Small intestine (tissue), 7 donors: ENCODE results near the gene TIGD2. TPM values are rescaled to one million over a fixed set of nuclear protein-coding genes. Genes with fewer than 3 reads are reported as not detected.
A peak's percentile ranks its signal among the peaks of the same experiment; 100 is the strongest.

Experiments used
- DNase-seq, 2 donors: peaks; one replicate each; pipeline versions ENCODE4 v3.0.0 to v3.0.0-alpha.2; 2013
- FAIRE-seq: peaks from 2 replicates; lab custom pipeline; 2012; peaks lifted over from hg19 to GRCh38; lab: Jason Lieb, UNC
- H3K27ac ChIP-seq, 3 donors: one replicate each; pipeline ENCODE4 v1.5.1; 2013; ENCODE audit warnings: low read length in 2 of 3, mild to moderate bottlenecking in 2 of 3, control low read depth in 1 of 3, inconsistent platforms in 1 of 3, low read depth in 1 of 3, moderate library complexity in 1 of 3
- H3K27me3 ChIP-seq, 3 donors: one replicate each; pipeline ENCODE4 v1.6.1; 2013; ENCODE audit warnings: low read length in 3 of 3, inconsistent platforms in 1 of 3; ENCODE audit not compliant: control insufficient read depth in 3 of 3, insufficient read depth in 3 of 3
- H3K36me3 ChIP-seq, 3 donors: one replicate each; pipeline ENCODE4 v1.6.1; 2013; ENCODE audit warnings: low read length in 3 of 3, inconsistent platforms in 1 of 3, low read depth in 1 of 3, mild to moderate bottlenecking in 1 of 3, moderate library complexity in 1 of 3; ENCODE audit not compliant: control insufficient read depth in 3 of 3, insufficient read depth in 2 of 3
- H3K4me1 ChIP-seq, 3 donors: one replicate each; pipeline ENCODE4 v1.6.1; 2013; ENCODE audit warnings: low read length in 2 of 3, inconsistent platforms in 1 of 3, low read depth in 1 of 3, mild to moderate bottlenecking in 1 of 3, moderate library complexity in 1 of 3; ENCODE audit not compliant: control insufficient read depth in 3 of 3, insufficient read depth in 2 of 3
- H3K4me3 ChIP-seq, 3 donors: one replicate each; pipeline ENCODE4 v1.5.1; 2013; ENCODE audit warnings: low read length in 3 of 3, control low read depth in 1 of 3, inconsistent platforms in 1 of 3, low read depth in 1 of 3, mild to moderate bottlenecking in 1 of 3, moderate library complexity in 1 of 3
- H3K9me3 ChIP-seq, 2 donors: one replicate each; pipeline ENCODE4 v1.6.1; 2013; ENCODE audit warnings: low read depth in 1 of 2, low read length in 1 of 2; ENCODE audit not compliant: control insufficient read depth in 2 of 2, insufficient read depth in 1 of 2
- WGBS, 3 donors: extraction: QIAGEN DNeasy Blood & Tissue Kit; methylation state at CpG; one replicate each; pipeline ENCODE4 v1.1.7; 2013; 5-methylcytosine and 5-hydroxymethylcytosine counted together
- polyA plus RNA-seq, 4 donors: library from polyadenylated mRNA; stranded (reverse) in 3 of 4; unstranded in 1 of 4; fragments of 200-250 nt in 3 of 4; fragments of 120-200 nt in 1 of 4; gene quantifications; one replicate each; pipeline versions ENCODE4 v1.2.1 to v1.2.3, GENCODE V29; 2013
- donor health status: healthy with polysubstance abuse.
- donor health status: control.
- donor health status: control.
- donor health status: Bipolar disorder and iron deficiency.
- donor health status: healthy.

The TIGD2 gene
- polyA plus RNA-seq, 4 donors = 4.1 to 11.7 (median 5.4) TPM

- no peak overlapping the region for H3K4me3 ChIP-seq
- no peak for DNase-seq
- H3K36me3 ChIP-seq = peaks cover 0 to 5% (median 0%) of the 10 kb centered on the region in 3 donors
- H3K27me3 ChIP-seq = no peaks in the 10 kb centered on the region
- WGBS, 3 donors = 87 to 91% (median 88%) methylated on average over 3 of the region's 3 CpGs
- peaks cover 0 to 3% of the 10 kb centered on the region in 2 donors for H3K9me3 ChIP-seq
- peaks cover 0 to 47% (median 8%) of the 10 kb centered on the region in 3 donors for H3K4me1 ChIP-seq
- no peak for FAIRE-seq
- H3K27ac ChIP-seq = peak overlapping the region in 1 of 3 donors; percentile 95
These were observed 10.2 kb downstream of the TIGD2 start for GRCh38 chr4:89121387-89122068.

GRCh38 chr4:89123451-89123851, 12.1 kb downstream of the TIGD2 start:
- H3K27ac ChIP-seq = peak overlapping the region; percentile 62 to 95 (median 77)
- WGBS, 3 donors = 31 to 64% (median 34%) methylated on average over 5 of the region's 5 CpGs
- peak; percentile 78 to 81 for DNase-seq
- no peak overlapping the region for H3K4me3 ChIP-seq
- H3K27me3 ChIP-seq = no peaks in the 10 kb centered on the region
- no peak for FAIRE-seq
- H3K36me3 ChIP-seq = peaks cover 0 to 2% (median 0%) of the 10 kb centered on the region in 3 donors
- H3K9me3 ChIP-seq = peaks cover 0 to 3% of the 10 kb centered on the region in 2 donors
- peaks cover 0 to 47% (median 10%) of the 10 kb centered on the region in 3 donors for H3K4me1 ChIP-seq

DNA sequence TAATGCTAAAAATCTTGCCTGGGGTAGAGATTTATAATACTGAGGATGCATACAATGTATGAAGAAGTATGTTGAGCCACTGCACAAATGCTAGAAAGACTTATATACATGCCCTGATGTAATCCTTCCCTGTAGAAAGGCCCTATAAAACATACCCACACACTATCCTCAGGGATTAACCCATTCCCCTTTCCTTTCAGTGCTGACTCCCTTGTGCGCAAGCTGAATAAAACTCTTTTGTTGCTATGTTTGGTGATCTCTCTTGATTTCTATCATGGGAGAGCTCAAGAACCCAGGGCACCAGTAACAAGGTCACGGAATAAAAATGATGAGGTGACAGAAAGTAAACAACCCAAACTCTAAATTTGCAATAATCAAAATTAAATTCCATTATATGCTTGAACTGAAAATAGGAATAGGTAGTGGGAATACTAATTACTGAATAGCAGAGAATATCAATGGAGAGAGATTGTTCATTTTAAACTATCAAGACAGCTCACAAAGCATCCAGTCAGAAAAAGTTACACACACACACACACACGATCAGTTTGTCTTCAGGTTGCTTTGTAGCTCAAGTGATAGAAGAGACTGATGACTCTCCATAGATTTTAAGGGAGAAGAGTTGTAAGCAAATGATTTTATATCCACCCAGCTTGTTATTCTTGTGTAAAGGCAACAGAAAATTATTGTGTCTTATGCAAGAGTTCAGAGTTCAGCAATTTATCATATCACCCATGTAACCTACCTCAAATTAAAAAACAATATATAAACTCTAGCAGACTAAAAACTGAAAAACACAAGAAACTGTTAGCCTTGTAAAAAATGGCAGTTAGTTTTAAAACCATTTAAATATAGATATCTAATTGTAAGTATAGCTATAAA, 14.8 kb downstream of the TIGD2 start:
- FAIRE-seq = peak; percentile 44
- Histone ChIP-seq H3K4me3 (no peak overlapping the region), H3K36me3 (peaks cover 0 to 2% (median 0%) of the 10 kb centered on the region in 3 donors), H3K27me3 (no peaks in the 10 kb centered on the region), H3K9me3 (peaks cover 0 to 3% of the 10 kb centered on the region in 2 donors), H3K27ac (peak overlapping the region in 1 of 3 donors; percentile 31), H3K4me1 (peaks cover 0 to 47% (median 10%) of the 10 kb centered on the region in 3 donors)
- 71 to 80% (median 74%) methylated on average over 3 of the region's 3 CpGs for WGBS, 3 donors
- DNase-seq = peak; percentile 40 to 57

DNA sequence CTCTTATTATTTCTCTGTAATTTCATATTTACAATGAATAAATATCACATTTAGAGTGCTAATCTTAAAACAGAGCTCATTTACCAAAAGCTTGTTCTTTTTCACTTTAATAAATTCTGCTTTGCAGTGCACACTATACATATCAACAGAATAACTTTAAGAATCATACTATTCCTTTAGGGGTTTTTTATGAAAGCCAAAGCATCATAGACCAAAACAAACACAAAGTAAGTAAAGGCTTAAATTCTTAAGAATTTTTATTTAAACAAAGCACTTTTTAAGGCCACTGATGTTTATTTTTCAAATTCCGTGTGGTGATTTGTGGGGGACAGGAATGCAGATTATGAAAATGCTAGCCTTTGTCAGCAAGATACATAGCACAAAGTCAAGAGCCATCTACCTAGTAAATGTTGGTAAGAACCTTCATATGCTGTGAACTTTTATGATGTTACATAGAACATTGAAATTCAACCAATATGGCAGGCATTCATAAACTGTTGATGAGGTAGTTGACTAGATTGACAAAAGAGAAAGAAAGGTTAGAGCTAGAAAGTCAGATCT, 17.8 kb downstream of the TIGD2 start:
- H3K4me3 ChIP-seq = no peak overlapping the region
- peaks cover 0 to 21% (median 8%) of the 10 kb centered on the region in 3 donors for H3K4me1 ChIP-seq
- WGBS, 3 donors = 71 to 88% (median 85%) methylated on average over 1 of the region's 1 CpG
- H3K27ac ChIP-seq = no peak overlapping the region
- H3K36me3 ChIP-seq = peaks cover 0 to 2% (median 0%) of the 10 kb centered on the region in 3 donors
- FAIRE-seq (no peak), DNase-seq (no peak)
- H3K27me3 ChIP-seq = no peaks in the 10 kb centered on the region
- peaks cover 0 to 3% of the 10 kb centered on the region in 2 donors for H3K9me3 ChIP-seq

- Histone ChIP-seq H3K9me3 (no peaks in the 10 kb centered on the region), H3K4me3 (no peak overlapping the region), H3K27me3 (no peaks in the 10 kb centered on the region), H3K36me3 (no peaks in the 10 kb centered on the region), H3K27ac (peak overlapping the region in 1 of 3 donors; percentile 53), H3K4me1 (peaks cover 0 to 3% (median 0%) of the 10 kb centered on the region in 3 donors)
- WGBS, 3 donors = 32 to 49% (median 40%) methylated on average over 4 of the region's 4 CpGs
- FAIRE-seq (no peak), DNase-seq (peak; percentile 70 to 76)
These were observed 23.5 kb downstream of the TIGD2 start for GRCh38 chr4:89134775-89135319.

DNA sequence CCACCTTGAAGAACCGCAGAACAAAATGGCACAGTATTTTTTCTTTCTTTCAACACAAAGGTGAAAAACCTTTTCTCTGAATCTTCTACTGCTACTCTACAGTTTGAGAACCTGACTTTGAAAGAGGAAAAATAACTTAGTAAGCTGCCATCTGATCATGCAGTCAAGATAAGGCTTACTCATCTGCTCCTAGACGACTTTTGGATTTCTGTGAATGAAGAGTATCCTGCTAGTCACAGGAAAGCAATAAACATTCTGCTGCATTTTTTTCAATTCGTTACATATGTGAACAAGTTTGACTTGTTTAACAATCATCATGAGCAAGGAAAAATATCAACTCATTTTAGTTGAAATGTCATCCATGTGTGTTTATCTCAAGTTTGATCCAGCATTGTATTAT, 25.2 kb downstream of the TIGD2 start:
- Histone ChIP-seq H3K27ac (no peak overlapping the region), H3K4me1 (peaks cover 0 to 3% (median 0%) of the 10 kb centered on the region in 3 donors), H3K4me3 (no peak overlapping the region), H3K27me3 (no peaks in the 10 kb centered on the region), H3K9me3 (no peaks in the 10 kb centered on the region), H3K36me3 (no peaks in the 10 kb centered on the region)
- WGBS, 3 donors = 50 to 67% (median 60%) methylated on average over 3 of the region's 3 CpGs
- FAIRE-seq (no peak), DNase-seq (peak in 1 of 2 donors; percentile 37)

DNA sequence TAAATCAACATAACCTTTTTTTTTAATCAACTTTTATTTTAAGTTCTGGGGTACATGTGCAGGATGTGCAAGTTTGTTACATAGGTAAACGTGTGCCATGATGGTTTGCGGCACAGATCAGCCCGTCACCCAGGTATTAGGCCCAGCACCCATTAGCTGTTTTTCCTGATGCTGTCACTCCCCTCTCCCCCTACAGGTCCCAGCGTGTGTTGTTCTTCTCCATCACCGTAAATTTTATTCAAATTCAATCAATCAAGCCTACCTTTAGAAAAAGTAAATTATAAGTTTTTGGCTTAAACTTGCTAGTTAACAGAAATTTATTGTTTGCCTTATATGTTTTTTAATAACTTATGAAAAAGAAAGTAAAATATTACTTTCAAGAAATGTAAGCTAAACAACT, 25.9 kb downstream of the TIGD2 start:
- no peak overlapping the region for H3K4me3 ChIP-seq
- WGBS, 3 donors = 91 to 98% (median 96%) methylated on average over 5 of the region's 5 CpGs
- H3K36me3 ChIP-seq = no peaks in the 10 kb centered on the region
- no peak for DNase-seq
- FAIRE-seq = no peak
- no peaks in the 10 kb centered on the region for H3K9me3 ChIP-seq
- H3K27ac ChIP-seq = no peak overlapping the region
- H3K4me1 ChIP-seq = peaks cover 0 to 3% (median 0%) of the 10 kb centered on the region in 3 donors
- H3K27me3 ChIP-seq = no peaks in the 10 kb centered on the region

DNA sequence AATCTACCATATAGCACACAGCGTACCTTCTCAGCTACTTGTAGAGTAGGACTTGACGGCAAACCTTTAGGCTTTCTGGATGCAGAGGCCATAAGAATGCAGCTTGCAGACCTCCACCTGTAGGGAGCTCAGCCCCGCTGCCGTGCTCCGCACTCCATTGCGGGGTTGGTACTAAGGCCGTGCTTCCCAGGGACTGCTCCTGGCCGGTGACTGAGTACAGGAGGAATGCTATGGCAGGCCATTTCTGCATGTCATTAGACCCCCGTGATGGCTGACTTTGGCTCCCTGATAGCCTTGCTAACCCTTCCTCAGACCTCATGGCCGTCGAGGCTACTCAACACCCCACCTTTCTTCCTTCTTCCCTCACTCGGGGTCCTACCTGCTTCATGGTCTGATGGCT, 26.4 kb downstream of the TIGD2 start:
- DNase-seq = no peak
- no peak for FAIRE-seq
- Histone ChIP-seq H3K4me3 (no peak overlapping the region), H3K9me3 (no peaks in the 10 kb centered on the region), H3K4me1 (peaks cover 0 to 3% (median 0%) of the 10 kb centered on the region in 3 donors), H3K36me3 (no peaks in the 10 kb centered on the region), H3K27ac (no peak overlapping the region), H3K27me3 (no peaks in the 10 kb centered on the region)
- 93 to 95% (median 95%) methylated on average over 12 of the region's 12 CpGs for WGBS, 3 donors
